ENCODE data around the gene MCOLN2.
A peak's percentile ranks its signal among the peaks of the same experiment; 100 is the strongest.

Gene MCOLN2

GRCh38 chr1:84944767-84945486 lies 52.0 kb downstream of the MCOLN2 start:
- intact Hi-C loops (cut with micrococcal nuclease), result loop anchor here (1.0 to 5.0 kb wide), 5 partner anchors 52 to 314 kb away; partner anchors contain the start of genes C1orf52 and MCOLN2
- H3K27me3 Mint-ChIP-seq, result peaks cover 5% of the 10 kb centered on the region

DNA sequence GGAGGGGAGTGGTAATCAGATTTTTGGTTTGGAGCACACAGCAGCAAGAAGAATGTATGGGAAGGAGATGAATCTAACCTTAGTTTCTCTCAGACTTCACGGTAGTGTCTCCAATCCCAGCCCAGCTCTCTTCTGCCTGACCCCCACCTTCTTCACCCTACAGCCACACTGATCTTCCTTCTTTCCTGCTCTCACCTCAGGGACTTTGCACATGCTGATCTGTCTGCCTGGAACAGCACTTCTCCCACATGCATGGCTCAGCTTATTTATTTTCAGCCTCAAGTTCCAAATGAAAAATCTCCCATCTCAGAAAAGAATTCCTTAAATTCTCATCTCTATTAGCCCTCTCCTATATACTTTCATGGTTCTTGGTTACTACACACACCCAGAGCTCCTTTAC lies 55.1 kb downstream of the MCOLN2 start:
- Mint-ChIP-seq H3K36me3 (ENCODE audit: low read depth) (no peaks in the 10 kb centered on the region), H3K9me3 (no peaks in the 10 kb centered on the region), H3K27me3 (peaks cover 2% of the 10 kb centered on the region), H3K4me1 (ENCODE audit: low read depth) (peaks cover 9% of the 10 kb centered on the region), H3K4me3 (no peak overlapping the region), H3K27ac (no peak overlapping the region)
- intact Hi-C loops (cut with micrococcal nuclease), result no loop called here

More at GRCh38 chr1:84944767-84945486, 52.0 kb downstream of the MCOLN2 start:
- H3K4me1 Mint-ChIP-seq (ENCODE audit: low read depth), result peaks cover 9% of the 10 kb centered on the region
- no peaks in the 10 kb centered on the region for H3K9me3 Mint-ChIP-seq
- H3K27ac Mint-ChIP-seq, result peak overlapping the region; percentile 73
- peak overlapping the region; percentile 61 for H3K4me3 Mint-ChIP-seq
- peaks cover 9% of the 10 kb centered on the region for H3K36me3 Mint-ChIP-seq (ENCODE audit: low read depth)

DNA sequence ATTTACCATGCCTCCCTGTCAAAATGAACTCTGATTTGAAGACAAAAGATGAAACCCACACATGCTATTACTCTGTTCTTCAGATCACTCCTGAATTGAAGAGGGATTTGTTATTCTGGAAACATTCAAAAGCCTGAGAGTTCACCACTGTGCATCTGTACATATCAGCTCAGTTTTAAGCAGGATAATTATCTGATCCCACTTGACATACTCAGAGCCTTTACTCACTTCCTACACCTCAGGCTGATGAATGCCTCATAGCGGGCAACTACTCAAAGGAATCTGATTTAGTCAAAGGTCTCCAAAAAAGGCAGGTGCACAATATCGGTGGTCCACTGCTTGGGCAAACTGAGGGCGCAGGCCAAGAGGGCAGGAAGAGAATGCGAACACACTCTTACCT lies 56.4 kb downstream of the MCOLN2 start:
- no peak overlapping the region for H3K4me3 Mint-ChIP-seq
- intact Hi-C loops (cut with micrococcal nuclease), result no loop called here
- H3K36me3 Mint-ChIP-seq (ENCODE audit: low read depth), result no peaks in the 10 kb centered on the region
- H3K9me3 Mint-ChIP-seq, result no peaks in the 10 kb centered on the region
- H3K27ac Mint-ChIP-seq, result no peak overlapping the region
- peaks cover 2% of the 10 kb centered on the region for H3K27me3 Mint-ChIP-seq
- peaks cover under 1% of the 10 kb centered on the region for H3K4me1 Mint-ChIP-seq (ENCODE audit: low read depth)

- no peak overlapping the region for H3K27ac Mint-ChIP-seq
- peaks cover 2% of the 10 kb centered on the region for H3K27me3 Mint-ChIP-seq
- intact Hi-C loops (cut with micrococcal nuclease), result loop anchor here (5.0 to 10.0 kb wide), 4 partner anchors 505 to 1032 kb away; partner anchors contain the start of gene PRKACB
- H3K36me3 Mint-ChIP-seq (ENCODE audit: low read depth), result no peaks in the 10 kb centered on the region
- H3K9me3 Mint-ChIP-seq, result no peaks in the 10 kb centered on the region
- no peak overlapping the region for H3K4me3 Mint-ChIP-seq
- no peaks in the 10 kb centered on the region for H3K4me1 Mint-ChIP-seq (ENCODE audit: low read depth)
Measured at GRCh38 chr1:84939761-84940160, 57.2 kb downstream of the MCOLN2 start.

DNA sequence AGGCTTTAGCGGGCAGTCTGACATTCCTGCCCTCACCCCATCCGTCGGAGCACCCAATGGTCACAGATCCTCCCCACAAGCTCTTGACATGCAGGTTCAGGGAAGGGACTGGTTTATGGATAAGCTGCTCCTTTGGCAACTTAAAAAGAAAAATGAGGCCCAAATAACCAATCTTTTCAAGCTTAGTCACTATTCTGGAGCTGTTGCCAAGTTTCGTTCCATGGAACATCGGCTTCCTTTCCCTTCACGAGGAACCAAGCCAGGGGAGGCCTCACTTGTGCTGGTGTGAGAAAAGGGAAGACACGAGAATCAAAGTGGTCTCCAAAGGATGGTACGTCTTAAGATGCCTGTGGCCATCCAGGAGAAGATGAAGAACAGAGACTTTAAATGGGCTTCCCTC lies 57.8 kb downstream of the MCOLN2 start:
- no peak overlapping the region for H3K27ac Mint-ChIP-seq
- H3K4me1 Mint-ChIP-seq (ENCODE audit: low read depth), result no peaks in the 10 kb centered on the region
- intact Hi-C loops (cut with micrococcal nuclease), result loop anchor here (5.0 to 10.0 kb wide), 4 partner anchors 504 to 1032 kb away; partner anchors contain the start of gene PRKACB
- H3K9me3 Mint-ChIP-seq, result no peaks in the 10 kb centered on the region
- H3K36me3 Mint-ChIP-seq (ENCODE audit: low read depth), result no peaks in the 10 kb centered on the region
- H3K27me3 Mint-ChIP-seq, result peaks cover 2% of the 10 kb centered on the region
- H3K4me3 Mint-ChIP-seq, result no peak overlapping the region

GRCh38 chr1:84936116-84936810 lies 60.6 kb downstream of the MCOLN2 start:
- no peak overlapping the region for H3K27ac Mint-ChIP-seq
- no peak overlapping the region for H3K4me3 Mint-ChIP-seq
- no peaks in the 10 kb centered on the region for H3K4me1 Mint-ChIP-seq (ENCODE audit: low read depth)
- H3K9me3 Mint-ChIP-seq, result no peaks in the 10 kb centered on the region
- H3K27me3 Mint-ChIP-seq, result no peaks in the 10 kb centered on the region
- intact Hi-C loops (cut with micrococcal nuclease), result loop anchor here (5.0 to 10.0 kb wide), 4 partner anchors 501 to 1029 kb away; partner anchors contain the start of gene PRKACB
- H3K36me3 Mint-ChIP-seq (ENCODE audit: low read depth), result no peaks in the 10 kb centered on the region

- H3K36me3 Mint-ChIP-seq (ENCODE audit: low read depth), result no peaks in the 10 kb centered on the region
- H3K4me1 Mint-ChIP-seq (ENCODE audit: low read depth), result no peaks in the 10 kb centered on the region
- H3K27ac Mint-ChIP-seq, result no peak overlapping the region
- H3K27me3 Mint-ChIP-seq, result peaks cover 2% of the 10 kb centered on the region
- intact Hi-C loops (cut with micrococcal nuclease), result loop anchor here (5.0 to 10.0 kb wide), 3 partner anchors 151 to 998 kb away; no protein-coding TSS in a partner anchor
- H3K9me3 Mint-ChIP-seq, result no peaks in the 10 kb centered on the region
- H3K4me3 Mint-ChIP-seq, result no peak overlapping the region
Measured at GRCh38 chr1:84933011-84933611, 63.8 kb downstream of the MCOLN2 start.

DNA sequence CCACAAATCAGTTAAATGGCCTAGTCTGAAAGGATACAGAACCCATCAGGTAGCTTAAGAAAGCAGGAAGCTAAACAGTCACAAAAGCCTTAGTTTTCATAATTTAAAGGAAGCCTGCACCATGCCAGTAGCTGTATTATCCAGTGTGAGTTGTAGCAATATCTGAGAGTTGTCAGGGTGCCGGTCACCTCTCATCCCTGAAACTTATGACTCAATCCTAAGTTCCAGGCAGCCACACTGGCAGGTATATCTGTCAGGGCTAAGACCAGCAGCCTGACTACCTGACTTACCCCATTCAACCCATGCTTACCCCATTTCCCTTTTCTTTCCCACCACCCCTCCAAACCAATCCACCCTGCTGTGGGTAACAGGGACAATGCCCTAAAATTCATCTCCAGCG lies 66.1 kb downstream of the MCOLN2 start:
- intact Hi-C loops (cut with micrococcal nuclease), result loop anchor here (5.0 to 10.0 kb wide), 3 partner anchors 149 to 996 kb away; no protein-coding TSS in a partner anchor
- peaks cover 2% of the 10 kb centered on the region for H3K27me3 Mint-ChIP-seq
- H3K27ac Mint-ChIP-seq, result no peak overlapping the region
- H3K4me1 Mint-ChIP-seq (ENCODE audit: low read depth), result no peaks in the 10 kb centered on the region
- H3K36me3 Mint-ChIP-seq (ENCODE audit: low read depth), result no peaks in the 10 kb centered on the region
- no peak overlapping the region for H3K4me3 Mint-ChIP-seq
- no peaks in the 10 kb centered on the region for H3K9me3 Mint-ChIP-seq

DNA sequence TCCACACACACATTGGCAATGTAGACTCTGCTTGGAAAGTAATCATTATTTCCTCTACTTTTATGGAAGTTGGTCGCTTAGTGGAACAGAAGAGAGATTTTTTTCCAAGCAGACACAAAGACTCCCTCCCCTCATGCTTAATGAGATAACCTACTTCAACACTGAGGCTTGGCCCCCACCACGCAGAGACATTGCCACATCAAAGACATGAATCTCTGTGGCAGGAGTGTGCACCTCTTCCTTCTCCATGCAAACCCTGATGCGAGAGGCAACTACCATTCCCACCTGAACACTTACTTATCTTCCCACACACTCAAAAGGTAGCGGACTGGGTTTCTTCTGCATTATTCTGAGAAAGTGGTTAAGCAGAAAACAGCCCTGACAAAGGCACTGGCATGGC lies 66.6 kb downstream of the MCOLN2 start:
- Mint-ChIP-seq H3K27ac (no peak overlapping the region), H3K36me3 (ENCODE audit: low read depth) (no peaks in the 10 kb centered on the region), H3K4me1 (ENCODE audit: low read depth) (no peaks in the 10 kb centered on the region), H3K27me3 (peaks cover 2% of the 10 kb centered on the region), H3K9me3 (no peaks in the 10 kb centered on the region), H3K4me3 (no peak overlapping the region)
- intact Hi-C loops (cut with micrococcal nuclease), result loop anchor here (5.0 to 10.0 kb wide), 3 partner anchors 148 to 996 kb away; no protein-coding TSS in a partner anchor

- intact Hi-C loops (cut with micrococcal nuclease), result no loop called here
- peaks cover 2% of the 10 kb centered on the region for H3K27me3 Mint-ChIP-seq
- H3K4me3 Mint-ChIP-seq, result no peak overlapping the region
- H3K9me3 Mint-ChIP-seq, result no peaks in the 10 kb centered on the region
- no peaks in the 10 kb centered on the region for H3K4me1 Mint-ChIP-seq (ENCODE audit: low read depth)
- no peaks in the 10 kb centered on the region for H3K36me3 Mint-ChIP-seq (ENCODE audit: low read depth)
- no peak overlapping the region for H3K27ac Mint-ChIP-seq
Measured at GRCh38 chr1:84929581-84929980, 67.3 kb downstream of the MCOLN2 start.

DNA sequence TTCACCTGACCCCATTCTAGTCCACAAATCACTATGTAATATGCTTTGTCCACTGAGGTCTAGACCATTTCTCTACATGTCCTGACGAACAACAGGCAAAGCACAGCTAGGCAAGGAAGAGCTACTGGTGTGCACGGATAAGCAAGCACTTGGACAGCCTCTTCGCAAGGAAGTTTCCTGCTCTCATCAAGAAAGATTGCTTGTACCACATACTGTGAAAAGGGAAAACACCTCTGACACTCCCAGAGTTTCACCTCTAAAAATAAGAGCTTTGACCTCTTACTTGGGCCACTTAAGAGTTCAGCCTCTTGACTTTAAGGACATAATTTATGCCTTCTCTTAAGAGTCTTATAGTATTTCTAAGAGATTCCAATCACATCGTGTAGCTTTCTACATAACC lies 67.9 kb downstream of the MCOLN2 start:
- H3K27ac Mint-ChIP-seq, result no peak overlapping the region
- H3K9me3 Mint-ChIP-seq, result no peaks in the 10 kb centered on the region

DNA sequence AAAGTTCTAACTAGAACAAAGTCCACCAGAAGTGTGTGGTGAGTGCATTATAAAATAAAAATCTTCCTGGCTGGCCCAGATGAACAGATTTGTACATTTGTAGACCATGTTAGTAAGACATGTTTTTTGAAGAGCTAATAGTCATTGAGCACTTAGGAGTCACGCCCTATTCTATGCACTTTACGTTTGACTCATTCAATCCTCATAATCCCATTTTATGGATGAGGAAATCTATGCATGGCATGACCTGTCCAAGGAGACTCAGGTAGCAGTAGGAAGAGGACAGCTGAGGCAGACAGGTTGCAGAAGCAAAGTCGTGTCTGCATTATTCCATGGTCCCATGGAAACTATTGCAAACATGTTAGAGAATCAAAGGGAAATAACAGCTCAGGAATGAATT lies 73.6 kb downstream of the MCOLN2 start:
- no peaks in the 10 kb centered on the region for H3K27me3 Mint-ChIP-seq
- H3K27ac Mint-ChIP-seq, result no peak overlapping the region

More for the DNA sequence above, 67.9 kb downstream of the MCOLN2 start:
- Mint-ChIP-seq H3K4me1 (ENCODE audit: low read depth) (no peaks in the 10 kb centered on the region), H3K27me3 (peaks cover 2% of the 10 kb centered on the region), H3K4me3 (no peak overlapping the region), H3K36me3 (ENCODE audit: low read depth) (no peaks in the 10 kb centered on the region)
- intact Hi-C loops (cut with micrococcal nuclease), result no loop called here

GRCh38 chr1:84920159-84920558 lies 76.8 kb downstream of the MCOLN2 start:
- H3K36me3 Mint-ChIP-seq (ENCODE audit: low read depth), result no peaks in the 10 kb centered on the region
- H3K27me3 Mint-ChIP-seq, result no peaks in the 10 kb centered on the region
- no peaks in the 10 kb centered on the region for H3K4me1 Mint-ChIP-seq (ENCODE audit: low read depth)
- no peak overlapping the region for H3K4me3 Mint-ChIP-seq
- no peak overlapping the region for H3K27ac Mint-ChIP-seq
- intact Hi-C loops (cut with micrococcal nuclease), result no loop called here
- H3K9me3 Mint-ChIP-seq, result no peaks in the 10 kb centered on the region

More for the DNA sequence above, 73.6 kb downstream of the MCOLN2 start:
- intact Hi-C loops (cut with micrococcal nuclease), result no loop called here
- Mint-ChIP-seq H3K36me3 (ENCODE audit: low read depth) (no peaks in the 10 kb centered on the region), H3K9me3 (no peaks in the 10 kb centered on the region), H3K4me3 (no peak overlapping the region), H3K4me1 (ENCODE audit: low read depth) (no peaks in the 10 kb centered on the region)

DNA sequence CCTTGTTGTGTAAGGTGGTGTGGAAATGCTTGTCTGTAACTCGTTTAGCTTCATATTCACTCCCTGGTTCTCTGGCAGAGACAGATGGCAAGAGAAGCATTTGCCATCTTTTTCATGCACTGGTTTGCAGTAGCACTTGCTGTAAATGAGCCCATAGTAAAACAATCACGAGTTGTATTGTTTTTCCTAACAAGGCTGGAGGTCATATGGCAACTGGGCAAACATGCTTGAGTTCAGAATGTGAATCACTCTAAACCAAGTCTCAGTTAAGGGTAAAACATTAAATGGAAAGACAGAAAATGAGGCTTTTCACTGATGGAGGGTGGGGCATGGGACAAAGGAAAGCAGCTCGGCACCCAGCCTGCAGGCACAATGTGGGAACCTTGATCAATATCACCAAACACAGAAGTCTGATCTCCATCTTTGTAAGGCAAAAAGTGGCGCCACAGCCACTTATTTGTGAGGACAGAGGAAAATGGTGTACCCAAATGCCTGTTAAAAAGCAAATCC lies 77.4 kb downstream of the MCOLN2 start:
- Mint-ChIP-seq H3K27ac (no peak overlapping the region), H3K36me3 (ENCODE audit: low read depth) (no peaks in the 10 kb centered on the region), H3K9me3 (no peaks in the 10 kb centered on the region), H3K4me1 (ENCODE audit: low read depth) (no peaks in the 10 kb centered on the region), H3K27me3 (no peaks in the 10 kb centered on the region), H3K4me3 (no peak overlapping the region)
- intact Hi-C loops (cut with micrococcal nuclease), result no loop called here

Measured in dendritic cell treated with granulocyte-macrophage colony-stimulating factor and Interleukin-4, amounts not matched to agents 40 ng/mL and 50 ng/mL, for 4 days (primary cell).